GM10266 (cell line): ENCODE measurements around the gene VPS36.

ENCODE experiments used
- DNase-seq: peaks from one replicate; pipeline ENCODE4 v3.0.0; 2012; ENCODE audit errors: extremely low spot score
- TF ChIP-seq, protein P1 (sequence below): IDR thresholded peaks from 2 replicates; pipeline ENCODE4 v1.5.1; 2012; ENCODE audit warnings: mild to moderate bottlenecking, low read depth; ENCODE audit not compliant: control insufficient read depth, insufficient read depth; ENCODE audit errors: missing control alignments

Gene VPS36

DNA sequence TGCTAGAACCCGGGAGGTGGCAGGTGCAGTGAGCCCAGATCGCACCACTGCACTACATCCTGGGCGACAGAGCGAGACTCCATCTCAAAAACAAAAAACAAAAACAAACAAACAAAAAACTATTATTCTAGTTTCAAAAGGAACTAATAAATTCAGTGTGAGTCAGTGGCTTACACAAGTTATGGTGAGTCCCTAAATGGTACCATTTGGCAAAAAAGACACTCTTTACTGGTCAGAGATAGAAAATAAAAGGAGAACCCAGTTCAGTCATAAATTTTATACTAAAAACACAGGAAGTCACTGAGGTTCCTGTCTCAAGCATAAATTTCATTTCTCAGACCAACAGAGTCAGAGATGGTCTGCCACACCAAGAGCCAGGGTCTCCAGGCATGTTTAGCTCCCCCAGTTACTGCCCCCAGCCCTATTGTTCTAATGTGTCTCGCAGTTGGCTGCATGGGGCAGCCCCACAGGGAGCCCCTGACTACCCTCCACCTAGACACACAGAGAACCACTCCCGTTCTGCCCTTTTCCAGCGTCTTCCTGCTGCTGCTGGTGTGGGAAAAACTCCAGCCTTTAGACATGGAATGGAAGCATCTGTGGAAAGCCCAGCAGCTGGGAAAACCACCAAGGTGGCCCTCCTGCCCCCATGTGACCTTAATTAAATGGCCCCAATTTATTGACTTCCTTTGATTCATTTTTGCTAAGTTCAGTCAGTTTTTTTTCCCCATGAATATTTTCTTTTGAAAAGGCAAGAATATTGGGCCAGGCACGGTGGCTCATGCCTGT lies 56.7 kb downstream of the VPS36 start:
- DNase-seq = no peak
- TF ChIP-seq, protein P1, sequence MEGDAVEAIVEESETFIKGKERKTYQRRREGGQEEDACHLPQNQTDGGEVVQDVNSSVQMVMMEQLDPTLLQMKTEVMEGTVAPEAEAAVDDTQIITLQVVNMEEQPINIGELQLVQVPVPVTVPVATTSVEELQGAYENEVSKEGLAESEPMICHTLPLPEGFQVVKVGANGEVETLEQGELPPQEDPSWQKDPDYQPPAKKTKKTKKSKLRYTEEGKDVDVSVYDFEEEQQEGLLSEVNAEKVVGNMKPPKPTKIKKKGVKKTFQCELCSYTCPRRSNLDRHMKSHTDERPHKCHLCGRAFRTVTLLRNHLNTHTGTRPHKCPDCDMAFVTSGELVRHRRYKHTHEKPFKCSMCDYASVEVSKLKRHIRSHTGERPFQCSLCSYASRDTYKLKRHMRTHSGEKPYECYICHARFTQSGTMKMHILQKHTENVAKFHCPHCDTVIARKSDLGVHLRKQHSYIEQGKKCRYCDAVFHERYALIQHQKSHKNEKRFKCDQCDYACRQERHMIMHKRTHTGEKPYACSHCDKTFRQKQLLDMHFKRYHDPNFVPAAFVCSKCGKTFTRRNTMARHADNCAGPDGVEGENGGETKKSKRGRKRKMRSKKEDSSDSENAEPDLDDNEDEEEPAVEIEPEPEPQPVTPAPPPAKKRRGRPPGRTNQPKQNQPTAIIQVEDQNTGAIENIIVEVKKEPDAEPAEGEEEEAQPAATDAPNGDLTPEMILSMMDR = no peak

GRCh38 chr13:52387721-52388120 lies 62.7 kb downstream of the VPS36 start:
- TF ChIP-seq, protein P1 = no peak
- DNase-seq = no peak

- TF ChIP-seq, protein P1 = no peak
- DNase-seq = no peak
Observed at GRCh38 chr13:52385870-52386269, 64.6 kb downstream of the VPS36 start.

GRCh38 chr13:52383366-52383765 lies 67.1 kb downstream of the VPS36 start:
- no peak for DNase-seq
- TF ChIP-seq, protein P1 = no peak

- TF ChIP-seq, protein P1 = no peak
- no peak for DNase-seq
Observed at GRCh38 chr13:52378312-52378711, 72.1 kb downstream of the VPS36 start.

DNA sequence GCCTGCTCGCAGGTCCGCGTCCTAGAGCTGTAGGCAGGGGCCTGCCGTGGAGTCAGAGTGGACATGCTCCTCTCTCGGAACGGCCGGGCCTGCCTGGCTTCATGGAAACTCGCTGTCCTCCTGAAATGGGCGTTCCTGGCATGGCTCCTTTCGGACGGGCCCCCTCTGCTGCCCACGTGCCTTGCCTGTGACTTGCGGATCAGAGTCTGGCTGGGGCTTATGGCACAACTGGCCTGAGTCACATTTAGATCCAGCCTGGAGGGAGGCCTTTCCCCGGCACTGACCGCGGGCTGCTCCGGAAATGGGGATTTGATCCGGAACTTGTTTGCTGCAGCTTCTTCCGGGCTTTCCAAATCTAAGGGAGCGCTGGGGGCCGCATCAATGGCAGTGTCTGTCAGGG lies 72.5 kb downstream of the VPS36 start:
- no peak for DNase-seq
- TF ChIP-seq, protein P1 = no peak

DNA sequence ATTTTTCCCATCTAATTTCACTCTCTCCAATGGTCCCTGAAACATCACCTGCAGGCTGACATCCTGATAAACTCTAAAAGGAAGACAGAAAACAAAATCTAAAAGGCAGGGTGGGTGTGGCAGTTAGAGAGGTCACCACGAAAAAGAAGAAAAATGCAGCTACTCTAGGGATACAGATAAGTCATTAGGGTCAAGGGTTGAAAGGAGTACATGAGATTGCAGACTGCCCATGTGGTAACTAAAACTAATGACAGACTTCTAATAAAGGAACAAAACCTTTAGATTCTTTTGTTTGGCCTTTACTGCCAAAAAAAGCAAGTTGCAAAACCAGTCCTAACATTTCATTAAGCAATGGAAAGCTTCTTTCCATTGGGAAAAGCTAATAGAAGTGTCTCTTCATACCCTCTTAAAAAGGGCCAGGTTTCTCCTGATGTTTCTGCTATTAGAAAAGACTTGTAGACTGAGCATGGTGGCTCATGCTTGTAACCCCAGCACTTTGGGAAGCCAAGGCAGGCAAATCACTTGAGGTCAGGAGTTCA lies 75.5 kb downstream of the VPS36 start:
- TF ChIP-seq, protein P1 = no peak

More for the DNA sequence above, 75.5 kb downstream of the VPS36 start:
- no peak for DNase-seq
